Measurements from ENCODE around the gene UBN1.

The UBN1 gene

GRCh38 chr16:4865231-4865860 lies 18.1 kb downstream of the UBN1 start:
- Histone ChIP-seq H3F3A (ENCODE audit: insufficient read depth, low read length) (no peaks in the 10 kb centered on the region), H3K9ac (ENCODE audit: low read length) (no peak overlapping the region), H3K27me3 (ENCODE audit: insufficient read depth, low read length) (no peaks in the 10 kb centered on the region), H3K79me2 (ENCODE audit: insufficient read depth, low read length) (peaks cover 27% of the 10 kb centered on the region), H3K4me2 (ENCODE audit: low read length) (no peak overlapping the region), H3K4me3 (ENCODE audit: low read depth, low read length, poor library complexity, severe bottlenecking) (no peak overlapping the region), H3K27ac (ENCODE audit: low read depth, low read length, poor library complexity, severe bottlenecking) (no peak overlapping the region), H3K9me2 (ENCODE audit: low read depth, low read length) (no peaks in the 10 kb centered on the region), H3K9me3 (ENCODE audit: low read length) (no peaks in the 10 kb centered on the region), H2AFZ (ENCODE audit: low read length) (no peak overlapping the region), H3K36me3 (ENCODE audit: insufficient read depth, low read length) (peaks cover 66% of the 10 kb centered on the region), H4K20me1 (ENCODE audit: insufficient read depth, low read length) (no peaks in the 10 kb centered on the region), H3K4me1 (ENCODE audit: insufficient read depth, low read length, severe bottlenecking) (no peaks in the 10 kb centered on the region)
- TF ChIP-seq CTCF (IDR thresholded peaks at IDR 0.05; ENCODE audit: low read length) (no peak), EZH2 (IDR thresholded peaks at IDR 0.05; ENCODE audit: borderline replicate concordance, low read length) (no peak)

GRCh38 chr16:4866586-4866985 lies 19.3 kb downstream of the UBN1 start:
- Histone ChIP-seq H3K36me3 (ENCODE audit: insufficient read depth, low read length) (peaks cover 64% of the 10 kb centered on the region), H3K4me3 (ENCODE audit: low read depth, low read length, poor library complexity, severe bottlenecking) (no peak overlapping the region), H3K79me2 (ENCODE audit: insufficient read depth, low read length) (peaks cover 27% of the 10 kb centered on the region), H3K9me3 (ENCODE audit: low read length) (no peaks in the 10 kb centered on the region), H3F3A (ENCODE audit: insufficient read depth, low read length) (no peaks in the 10 kb centered on the region), H4K20me1 (ENCODE audit: insufficient read depth, low read length) (no peaks in the 10 kb centered on the region), H3K9ac (ENCODE audit: low read length) (no peak overlapping the region), H2AFZ (ENCODE audit: low read length) (no peak overlapping the region), H3K4me2 (ENCODE audit: low read length) (no peak overlapping the region), H3K4me1 (ENCODE audit: insufficient read depth, low read length, severe bottlenecking) (no peaks in the 10 kb centered on the region), H3K9me2 (ENCODE audit: low read depth, low read length) (no peaks in the 10 kb centered on the region), H3K27ac (ENCODE audit: low read depth, low read length, poor library complexity, severe bottlenecking) (no peak overlapping the region), H3K27me3 (ENCODE audit: insufficient read depth, low read length) (no peaks in the 10 kb centered on the region)
- no peak for TF ChIP-seq CTCF (IDR thresholded peaks at IDR 0.05; ENCODE audit: low read length)
- TF ChIP-seq EZH2 (IDR thresholded peaks at IDR 0.05; ENCODE audit: borderline replicate concordance, low read length), result no peak

- H3K79me2 ChIP-seq (ENCODE audit: insufficient read depth, low read length), result peaks cover 21% of the 10 kb centered on the region
- H4K20me1 ChIP-seq (ENCODE audit: insufficient read depth, low read length), result no peaks in the 10 kb centered on the region
- TF ChIP-seq CTCF (IDR thresholded peaks at IDR 0.05; ENCODE audit: low read length) (no peak), EZH2 (IDR thresholded peaks at IDR 0.05; ENCODE audit: borderline replicate concordance, low read length) (no peak)
- no peaks in the 10 kb centered on the region for H3K4me1 ChIP-seq (ENCODE audit: insufficient read depth, low read length, severe bottlenecking)
- H3K27me3 ChIP-seq (ENCODE audit: insufficient read depth, low read length), result no peaks in the 10 kb centered on the region
- H3K9me3 ChIP-seq (ENCODE audit: low read length), result no peaks in the 10 kb centered on the region
- no peak overlapping the region for H2AFZ ChIP-seq (ENCODE audit: low read length)
- H3K9me2 ChIP-seq (ENCODE audit: low read depth, low read length), result no peaks in the 10 kb centered on the region
- H3K4me2 ChIP-seq (ENCODE audit: low read length), result no peak overlapping the region
- no peak overlapping the region for H3K27ac ChIP-seq (ENCODE audit: low read depth, low read length, poor library complexity, severe bottlenecking)
- peaks cover 62% of the 10 kb centered on the region for H3K36me3 ChIP-seq (ENCODE audit: insufficient read depth, low read length)
- no peaks in the 10 kb centered on the region for H3F3A ChIP-seq (ENCODE audit: insufficient read depth, low read length)
- no peak overlapping the region for H3K4me3 ChIP-seq (ENCODE audit: low read depth, low read length, poor library complexity, severe bottlenecking)
- H3K9ac ChIP-seq (ENCODE audit: low read length), result no peak overlapping the region
Observed at GRCh38 chr16:4868026-4868425, 20.7 kb downstream of the UBN1 start.

Measured in OCI-LY1 (cell line).